ENCODE results near the gene ZBTB4. TPM values are rescaled to one million over a fixed set of nuclear protein-coding genes. Genes with fewer than 3 reads are reported as not detected.
A peak's percentile ranks its signal among the peaks of the same experiment; 100 is the strongest.

Gene ZBTB4
- total RNA-seq, 1 experiment from 2014 or later: 14.4 TPM

GRCh38 chr17:7460850-7461660, 18.4 kb downstream of the ZBTB4 start:
- no CpG with 5 or more reads among the region's 7 CpGs for WGBS (ENCODE audit: extremely low coverage, insufficient read length, low lambda C conversion rate)

More at GRCh38 chr17:7460850-7461660, 18.4 kb downstream of the ZBTB4 start:
- H2BK20ac ChIP-seq (ENCODE audit: low read depth, low read length, poor library complexity, severe bottlenecking): no peak overlapping the region
- H3K4ac ChIP-seq (ENCODE audit: low read depth, low read length): no peak overlapping the region
- no peaks in the 10 kb centered on the region for H3K79me2 ChIP-seq (ENCODE audit: insufficient read depth, low read length)
- peaks cover 3 to 27% (median 8%) of the 10 kb centered on the region in 3 experiments; a peak in 4 of 7 replicates for H3K36me3 Mint-ChIP-seq (ENCODE audit: insufficient read depth in 1 of 3, low read depth in 3 of 3)
- H2BK12ac ChIP-seq (ENCODE audit: insufficient read length, low read depth, low read length): no peak overlapping the region
- no peak overlapping the region for H4K8ac ChIP-seq (replicated peaks; ENCODE audit: insufficient read length, low read depth, low read length)
- no peak overlapping the region for H2BK15ac ChIP-seq (ENCODE audit: low read depth, low read length)
- no peak overlapping the region for H3T11ph ChIP-seq (ENCODE audit: low read length)
- no peak overlapping the region for H3K9ac ChIP-seq (ENCODE audit: extremely low read depth, insufficient read length, low read length)
- peak overlapping the region in 1 of 2 experiments; percentile 11; a peak in 2 of 5 replicates for H3K4me3 Mint-ChIP-seq
- no peak overlapping the region for H2AK5ac ChIP-seq (ENCODE audit: insufficient read length, low read length)
- H3K9me3 Mint-ChIP-seq: no peaks in the 10 kb centered on the region
- no peaks in the 10 kb centered on the region for H3K9me3 ChIP-seq (ENCODE audit: control insufficient read depth, low read depth, low read length)
- TF ChIP-seq, protein P1, sequence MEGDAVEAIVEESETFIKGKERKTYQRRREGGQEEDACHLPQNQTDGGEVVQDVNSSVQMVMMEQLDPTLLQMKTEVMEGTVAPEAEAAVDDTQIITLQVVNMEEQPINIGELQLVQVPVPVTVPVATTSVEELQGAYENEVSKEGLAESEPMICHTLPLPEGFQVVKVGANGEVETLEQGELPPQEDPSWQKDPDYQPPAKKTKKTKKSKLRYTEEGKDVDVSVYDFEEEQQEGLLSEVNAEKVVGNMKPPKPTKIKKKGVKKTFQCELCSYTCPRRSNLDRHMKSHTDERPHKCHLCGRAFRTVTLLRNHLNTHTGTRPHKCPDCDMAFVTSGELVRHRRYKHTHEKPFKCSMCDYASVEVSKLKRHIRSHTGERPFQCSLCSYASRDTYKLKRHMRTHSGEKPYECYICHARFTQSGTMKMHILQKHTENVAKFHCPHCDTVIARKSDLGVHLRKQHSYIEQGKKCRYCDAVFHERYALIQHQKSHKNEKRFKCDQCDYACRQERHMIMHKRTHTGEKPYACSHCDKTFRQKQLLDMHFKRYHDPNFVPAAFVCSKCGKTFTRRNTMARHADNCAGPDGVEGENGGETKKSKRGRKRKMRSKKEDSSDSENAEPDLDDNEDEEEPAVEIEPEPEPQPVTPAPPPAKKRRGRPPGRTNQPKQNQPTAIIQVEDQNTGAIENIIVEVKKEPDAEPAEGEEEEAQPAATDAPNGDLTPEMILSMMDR (conservative IDR thresholded peaks at IDR 0.05): no peak
- no peak overlapping the region for H3K27ac ChIP-seq (ENCODE audit: insufficient read length, low read depth, low read length)
- no peak overlapping the region for H2BK120ac ChIP-seq (ENCODE audit: low read depth, low read length, poor library complexity, severe bottlenecking)
- H3K4me1 ChIP-seq (ENCODE audit: insufficient read depth, low read length): peaks cover 8% of the 10 kb centered on the region; the same call in 1 of the 2 replicates
- DNase-seq: peak; percentile 82
- no peak overlapping the region; the same call in 1 of the 2 replicates for H3K14ac ChIP-seq (ENCODE audit: insufficient read depth, low read length)
- H3K27me3 Mint-ChIP-seq (ENCODE audit: low read depth): no peaks in the 10 kb centered on the region
- H2BK5ac ChIP-seq (ENCODE audit: insufficient read length, low read length): no peak overlapping the region
- peak overlapping the region; percentile 32 to 89 (median 64); a peak in 3 of 7 replicates for H3K27ac Mint-ChIP-seq
- no peak overlapping the region for H3K56ac ChIP-seq (ENCODE audit: insufficient read length, low read depth, low read length)
- no peak overlapping the region for H3K18ac ChIP-seq (ENCODE audit: insufficient read length, low read depth, low read length)
- no peaks in the 10 kb centered on the region for H3K79me1 ChIP-seq (ENCODE audit: insufficient read depth, low read depth, low read length, poor library complexity, severe bottlenecking)
- no peak overlapping the region for H2AFZ ChIP-seq (ENCODE audit: low read length)
- H3K4me2 ChIP-seq (ENCODE audit: insufficient read depth, insufficient read length, low read length): peak overlapping the region; percentile 24
- peaks cover 14 to 21% of the 10 kb centered on the region in 2 experiments for H3K4me1 Mint-ChIP-seq
- H4K5ac ChIP-seq (ENCODE audit: insufficient read length, low read depth, low read length): no peak overlapping the region
- no peak overlapping the region for H4K91ac ChIP-seq (ENCODE audit: insufficient read length, low read depth, low read length)
- H3K23ac ChIP-seq (ENCODE audit: insufficient read length, low read depth, low read length): no peak overlapping the region
- H3K23me2 ChIP-seq (ENCODE audit: insufficient read length, low read depth, low read length, poor library complexity, severe bottlenecking): no peaks in the 10 kb centered on the region
- peaks cover 2% of the 10 kb centered on the region for H4K20me1 ChIP-seq (ENCODE audit: control insufficient read depth, insufficient read depth, insufficient read length)
- H3K27me3 ChIP-seq (ENCODE audit: insufficient read depth, low read length): no peaks in the 10 kb centered on the region
